H9 (cell line): Measurements from ENCODE around the gene ZNF414. TPM values are rescaled to one million over a fixed set of nuclear protein-coding genes. Genes with fewer than 3 reads are reported as not detected.
A peak's percentile ranks its signal among the peaks of the same experiment; 100 is the strongest.
"Not testable (repeated sequence)": the region's sequence is repeated elsewhere in the genome, so short reads cannot be mapped to it uniquely, and the experiment has no call there.

Experiments
- DNase-seq: peaks from one replicate; pipeline ENCODE4 v3.0.0-alpha.2; 2017
- H2AFZ ChIP-seq: one replicate; pipeline ENCODE4 v1.6.1; 2013; ENCODE audit warnings: mild to moderate bottlenecking, low read length, control low read depth, moderate library complexity
- H2AK5ac ChIP-seq: 2 replicates; pipeline ENCODE4 v1.6.1; 2013; ENCODE audit warnings: low read length, control low read depth, mixed read lengths; ENCODE audit not compliant: insufficient read length
- H2BK120ac ChIP-seq: one replicate; pipeline ENCODE4 v1.6.1; 2013; ENCODE audit warnings: low read depth, mild to moderate bottlenecking, low read length, control low read depth, inconsistent platforms; ENCODE audit not compliant: poor library complexity, severe bottlenecking
- H2BK12ac ChIP-seq: 2 replicates; pipeline ENCODE4 v1.6.1; 2013; ENCODE audit warnings: low read length, control low read depth, mixed read lengths, low read depth; ENCODE audit not compliant: insufficient read length
- H2BK15ac ChIP-seq: 2 replicates; pipeline ENCODE4 v1.6.1; 2013; ENCODE audit warnings: low read depth, low read length, control low read depth
- H2BK20ac ChIP-seq: one replicate; pipeline ENCODE4 v1.6.1; 2013; ENCODE audit warnings: low read depth, mild to moderate bottlenecking, low read length, control low read depth, inconsistent platforms; ENCODE audit not compliant: poor library complexity, severe bottlenecking
- H2BK5ac ChIP-seq: 2 replicates; pipeline ENCODE4 v1.6.1; 2013; ENCODE audit warnings: low read length, control low read depth, mixed read lengths; ENCODE audit not compliant: insufficient read length
- H3K14ac ChIP-seq: 2 replicates; pipeline ENCODE4 v1.6.1; 2013; ENCODE audit warnings: low read length, control low read depth; ENCODE audit not compliant: insufficient read depth
- H3K18ac ChIP-seq: 2 replicates; pipeline ENCODE4 v1.6.1; 2013; ENCODE audit warnings: low read depth, mild to moderate bottlenecking, mixed read lengths, low read length, control low read depth; ENCODE audit not compliant: insufficient read length
- H3K23ac ChIP-seq: 2 replicates; pipeline ENCODE4 v1.6.1; 2013; ENCODE audit warnings: low read length, control low read depth, mixed read lengths, low read depth; ENCODE audit not compliant: insufficient read length
- H3K23me2 ChIP-seq: 2 replicates; pipeline ENCODE4 v1.6.1; 2013; ENCODE audit warnings: low read depth, mild to moderate bottlenecking, mixed read lengths, low read length, control low read depth; ENCODE audit not compliant: insufficient read length, poor library complexity, severe bottlenecking
- H3K27ac ChIP-seq: 2 replicates; pipeline ENCODE4 v1.5.1; 2013; ENCODE audit warnings: low read length, control low read depth, mixed read lengths, low read depth; ENCODE audit not compliant: insufficient read length
- H3K27me3 ChIP-seq: 2 replicates; pipeline ENCODE4 v1.6.1; 2013; ENCODE audit warnings: low read length, control low read depth, inconsistent platforms; ENCODE audit not compliant: insufficient read depth
- H3K4ac ChIP-seq: 2 replicates; pipeline ENCODE4 v1.6.1; 2013; ENCODE audit warnings: low read depth, mild to moderate bottlenecking, control low read depth, inconsistent platforms, low read length, moderate library complexity
- H3K4me1 ChIP-seq: 2 replicates; pipeline ENCODE4 v1.6.1; 2013; ENCODE audit warnings: low read length, control low read depth, inconsistent platforms; ENCODE audit not compliant: insufficient read depth
- H3K4me2 ChIP-seq: 2 replicates; pipeline ENCODE4 v1.6.1; 2013; ENCODE audit warnings: low read length, control low read depth, mixed read lengths; ENCODE audit not compliant: insufficient read length, insufficient read depth
- H3K56ac ChIP-seq: 2 replicates; pipeline ENCODE4 v1.6.1; 2013; ENCODE audit warnings: low read depth, mild to moderate bottlenecking, mixed read lengths, low read length, control low read depth; ENCODE audit not compliant: insufficient read length
- H3K79me1 ChIP-seq: 2 replicates; pipeline ENCODE4 v1.6.1; 2013; ENCODE audit warnings: low read depth, mild to moderate bottlenecking, moderate library complexity, low read length, control low read depth, inconsistent platforms; ENCODE audit not compliant: insufficient read depth, poor library complexity, severe bottlenecking
- H3K79me2 ChIP-seq: 2 replicates; pipeline ENCODE4 v1.6.1; 2013; ENCODE audit warnings: low read length, control low read depth, inconsistent platforms; ENCODE audit not compliant: insufficient read depth
- H3K9ac ChIP-seq: 2 replicates; pipeline ENCODE4 v1.6.1; 2013; ENCODE audit warnings: low read length, control low read depth, mixed read lengths; ENCODE audit not compliant: insufficient read length; ENCODE audit errors: extremely low read depth
- H3K9me3 ChIP-seq: one replicate; pipeline ENCODE4 v1.6.1; 2013; ENCODE audit warnings: low read depth, low read length, inconsistent platforms; ENCODE audit not compliant: control insufficient read depth
- H3T11ph ChIP-seq: one replicate; pipeline ENCODE4 v1.6.1; 2013; ENCODE audit warnings: mild to moderate bottlenecking, low read length, control low read depth, inconsistent platforms
- H4K20me1 ChIP-seq: one replicate; pipeline ENCODE4 v1.6.1; 2013; ENCODE audit not compliant: control insufficient read depth, insufficient read length, insufficient read depth
- H4K5ac ChIP-seq: 2 replicates; pipeline ENCODE4 v1.6.1; 2013; ENCODE audit warnings: low read depth, mild to moderate bottlenecking, mixed read lengths, low read length, control low read depth; ENCODE audit not compliant: insufficient read length
- H4K8ac ChIP-seq: replicated peaks from 2 replicates; pipeline ENCODE4 v1.6.1; 2013; ENCODE audit warnings: low read length, control low read depth, mixed read lengths, low read depth; ENCODE audit not compliant: insufficient read length
- H4K91ac ChIP-seq: 2 replicates; pipeline ENCODE4 v1.6.1; 2013; ENCODE audit warnings: low read depth, mild to moderate bottlenecking, moderate library complexity, mixed read lengths, low read length, control low read depth; ENCODE audit not compliant: insufficient read length
- H3K27ac Mint-ChIP-seq, 3 experiments: 2 replicates in 2 of 3; 3 replicates in 1 of 3; pipeline ENCODE4 v1.8.0; 2020 to 2021; ENCODE audit warnings: mixed read lengths in 3 of 3, mild to moderate bottlenecking in 1 of 3, moderate library complexity in 1 of 3
- H3K27me3 Mint-ChIP-seq: 2 replicates; pipeline ENCODE4 v1.8.0; 2021; ENCODE audit warnings: low read depth, mild to moderate bottlenecking, moderate library complexity, mixed read lengths
- H3K36me3 Mint-ChIP-seq, 3 experiments: 2 replicates in 2 of 3; 3 replicates in 1 of 3; pipeline ENCODE4 v1.8.0; 2020 to 2021; ENCODE audit warnings: low read depth in 3 of 3, mixed read lengths in 3 of 3; ENCODE audit not compliant: insufficient read depth in 1 of 3
- H3K4me1 Mint-ChIP-seq, 2 experiments: 2 replicates each; pipeline ENCODE4 v1.8.0; 2020; ENCODE audit warnings: mixed read lengths in 2 of 2
- H3K4me3 Mint-ChIP-seq, 2 experiments: 2 replicates in 1 of 2; 3 replicates in 1 of 2; pipeline ENCODE4 v1.8.0; 2020 to 2021; ENCODE audit warnings: mild to moderate bottlenecking in 2 of 2, mixed read lengths in 2 of 2, moderate library complexity in 1 of 2
- H3K9me3 Mint-ChIP-seq, 2 experiments: 2 replicates in 1 of 2; 3 replicates in 1 of 2; pipeline ENCODE4 v1.8.0; 2020; ENCODE audit warnings: mild to moderate bottlenecking in 2 of 2, mixed read lengths in 2 of 2, moderate library complexity in 1 of 2
- CTCF ChIP-seq: fragments of 200-600 bp; sonication (generic); conservative IDR thresholded peaks from 3 replicates; pipeline ENCODE4 v1.8.0; 2021; ENCODE audit warnings: antibody characterized with exemption, mild to moderate bottlenecking
- WGBS: extraction: QIAGEN DNeasy Blood & Tissue Kit; methylation state at CpG from one replicate; pipeline ENCODE4 v1.1.7; 2013; ENCODE audit warnings: missing lambda C conversion rate, low lambda C conversion rate, mixed read lengths; ENCODE audit not compliant: insufficient read length; ENCODE audit errors: extremely low coverage; 5-methylcytosine and 5-hydroxymethylcytosine counted together
- total RNA-seq: library from RNA; stranded (reverse); gene quantifications from 2 replicates; pipeline ENCODE4 v1.2.1, GENCODE V29; 2021

Gene ZNF414
- total RNA-seq, 1 experiment from 2014 or later, result 29.3 TPM

- Histone ChIP-seq H3K23ac (no peak overlapping the region), H3K27ac (no peak overlapping the region), H3K56ac (no peak overlapping the region), H2BK5ac (no peak overlapping the region), H3K9ac (no peak overlapping the region), H3K4ac (no peak overlapping the region), H4K8ac (no peak overlapping the region), H3K79me2 (no peaks in the 10 kb centered on the region), H2BK15ac (no peak overlapping the region), H2AK5ac (no peak overlapping the region), H3K23me2 (peaks cover 9% of the 10 kb centered on the region), H2AFZ (no peak overlapping the region), H4K20me1 (no peaks in the 10 kb centered on the region), H3K18ac (no peak overlapping the region), H3K79me1 (no peaks in the 10 kb centered on the region), H4K5ac (no peak overlapping the region), H3K4me2 (no peak overlapping the region), H2BK120ac (no peak overlapping the region), H3K27me3 (no peaks in the 10 kb centered on the region), H3K4me1 (no peaks in the 10 kb centered on the region; the same call in 1 of the 2 replicates), H2BK12ac (no peak overlapping the region), H2BK20ac (no peak overlapping the region), H3K9me3 (no peaks in the 10 kb centered on the region), H4K91ac (no peak overlapping the region), H3K14ac (no peak overlapping the region), H3T11ph (no peak overlapping the region)
- no peak for DNase-seq
- Mint-ChIP-seq H3K4me3 (peak overlapping the region in 1 of 2 experiments; percentile 94; a peak in 2 of 5 replicates), H3K27ac (peak overlapping the region in 2 of 3 experiments; percentile 27 to 46; a peak in 4 of 7 replicates), H3K36me3 (peaks cover 2 to 7% (median 7%) of the 10 kb centered on the region in 3 experiments; a peak in 3 of 7 replicates), H3K4me1 (peaks cover 11 to 24% of the 10 kb centered on the region in 2 experiments), H3K9me3 (no peaks in the 10 kb centered on the region; a peak in 1 of 5 replicates), H3K27me3 (peaks cover 4% of the 10 kb centered on the region)
- TF ChIP-seq CTCF, result no peak
- WGBS, result no CpG with 5 or more reads among the region's 11 CpGs
Observed at GRCh38 chr19:8515317-8515716, 1.4 kb upstream of the ZNF414 start.

- H2BK120ac ChIP-seq, H3K27me3 Mint-ChIP-seq, H3K14ac ChIP-seq, H2BK15ac ChIP-seq, H2BK5ac ChIP-seq, H4K91ac ChIP-seq, H3K4me1 ChIP-seq, H2BK12ac ChIP-seq, H4K5ac ChIP-seq, H3K9me3 Mint-ChIP-seq, H3K23ac ChIP-seq, H3K79me2 ChIP-seq, H3K9ac ChIP-seq, H4K20me1 ChIP-seq, H4K8ac ChIP-seq, H3K79me1 ChIP-seq, H3T11ph ChIP-seq, H2AK5ac ChIP-seq, H3K18ac ChIP-seq, H3K23me2 ChIP-seq, H3K56ac ChIP-seq, H3K27me3 ChIP-seq, H3K4ac ChIP-seq, H3K36me3 Mint-ChIP-seq, DNase-seq, H3K9me3 ChIP-seq, H2AFZ ChIP-seq, H2BK20ac ChIP-seq: not testable (repeated sequence)
- no CpG with 5 or more reads among the region's 21 CpGs for WGBS
- peak overlapping the region; percentile 98 to 100 (median 99); a peak in 3 of 7 replicates for H3K27ac Mint-ChIP-seq
- Histone ChIP-seq H3K27ac (peak overlapping the region; percentile 29), H3K4me2 (peak overlapping the region; percentile 50)
- peak overlapping the region; percentile 94 for H3K4me3 Mint-ChIP-seq
- peaks cover 11 to 24% of the 10 kb centered on the region in 2 experiments for H3K4me1 Mint-ChIP-seq
Observed at GRCh38 chr19:8514505-8515009, 590 bp upstream of the ZNF414 start.
